Mammary epithelial cell (primary cell): ENCODE data around the gene KPNA4.

Source experiments
- EZH2 ChIP-seq: IDR thresholded peaks from 2 replicates; pipeline ENCODE4 v1.6.1; 2012; ENCODE audit warnings: low read length, inconsistent platforms, borderline replicate concordance
- TF ChIP-seq, protein P1 (sequence below), 2 donors: IDR thresholded peaks in 1 of 2; conservative IDR thresholded peaks in 1 of 2; 2 replicates each; pipeline ENCODE4 v1.5.1; 2011 to 2012; ENCODE audit warnings: inconsistent platforms in 2 of 2, low read length in 2 of 2, mild to moderate bottlenecking in 2 of 2, control low read depth in 1 of 2, low read depth in 1 of 2; ENCODE audit not compliant: insufficient read depth in 1 of 2; ENCODE audit errors: extremely low read depth in 1 of 2

DNA sequence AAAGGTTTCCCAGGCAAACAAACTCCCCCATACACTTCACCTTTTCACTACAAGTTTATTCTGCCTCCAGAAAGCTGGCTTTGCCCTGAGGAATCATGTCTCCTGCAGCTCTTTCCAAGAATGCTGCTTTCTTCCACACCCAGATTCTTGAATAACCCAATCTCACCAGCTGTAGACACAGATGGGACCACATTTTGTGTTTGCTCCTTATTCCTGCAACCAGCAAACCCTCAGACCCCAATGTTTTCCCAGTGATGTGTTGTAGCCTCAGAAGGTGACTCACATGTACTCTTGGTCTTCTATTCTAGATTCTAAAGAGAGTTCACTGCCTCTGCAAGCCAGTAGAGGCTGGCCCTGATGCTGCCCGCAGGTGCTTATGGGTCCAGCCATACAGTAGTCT lies 92.2 kb downstream of the KPNA4 start:
- TF ChIP-seq, protein P1, sequence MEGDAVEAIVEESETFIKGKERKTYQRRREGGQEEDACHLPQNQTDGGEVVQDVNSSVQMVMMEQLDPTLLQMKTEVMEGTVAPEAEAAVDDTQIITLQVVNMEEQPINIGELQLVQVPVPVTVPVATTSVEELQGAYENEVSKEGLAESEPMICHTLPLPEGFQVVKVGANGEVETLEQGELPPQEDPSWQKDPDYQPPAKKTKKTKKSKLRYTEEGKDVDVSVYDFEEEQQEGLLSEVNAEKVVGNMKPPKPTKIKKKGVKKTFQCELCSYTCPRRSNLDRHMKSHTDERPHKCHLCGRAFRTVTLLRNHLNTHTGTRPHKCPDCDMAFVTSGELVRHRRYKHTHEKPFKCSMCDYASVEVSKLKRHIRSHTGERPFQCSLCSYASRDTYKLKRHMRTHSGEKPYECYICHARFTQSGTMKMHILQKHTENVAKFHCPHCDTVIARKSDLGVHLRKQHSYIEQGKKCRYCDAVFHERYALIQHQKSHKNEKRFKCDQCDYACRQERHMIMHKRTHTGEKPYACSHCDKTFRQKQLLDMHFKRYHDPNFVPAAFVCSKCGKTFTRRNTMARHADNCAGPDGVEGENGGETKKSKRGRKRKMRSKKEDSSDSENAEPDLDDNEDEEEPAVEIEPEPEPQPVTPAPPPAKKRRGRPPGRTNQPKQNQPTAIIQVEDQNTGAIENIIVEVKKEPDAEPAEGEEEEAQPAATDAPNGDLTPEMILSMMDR (conservative IDR thresholded peaks at IDR 0.05 in 1 of 2, IDR thresholded peaks at IDR 0.05 in 1 of 2; ENCODE audit: extremely low read depth in 1 of 2, insufficient read depth in 1 of 2, low read depth in 1 of 2, low read length in 2 of 2) = no peak
- TF ChIP-seq EZH2 = no peak
